Mesendoderm (in vitro differentiated cells): Measurements from ENCODE around the gene CRYBA4.
"Not testable (repeated sequence)": the region's sequence is repeated elsewhere in the genome, so short reads cannot be mapped to it uniquely, and the experiment has no call there.

Experiments used
- DNase-seq: peaks from one replicate; pipeline ENCODE4 v3.0.0; 2013
- H2AK5ac ChIP-seq: 2 replicates; pipeline ENCODE4 v1.6.1; 2013; ENCODE audit warnings: low read length, inconsistent platforms
- H2BK120ac ChIP-seq: 2 replicates; pipeline ENCODE4 v1.6.1; 2013; ENCODE audit warnings: low read depth, mild to moderate bottlenecking, low read length, moderate library complexity, mixed read lengths
- H2BK15ac ChIP-seq: replicated peaks from 2 replicates; pipeline ENCODE4 v1.6.1; 2013; ENCODE audit warnings: low read depth, mild to moderate bottlenecking, moderate library complexity
- H2BK5ac ChIP-seq: 2 replicates; pipeline ENCODE4 v1.6.1; 2013; ENCODE audit warnings: low read length, inconsistent platforms
- H3K18ac ChIP-seq: 2 replicates; pipeline ENCODE4 v1.6.1; 2013; ENCODE audit warnings: mild to moderate bottlenecking, low read length, mixed read lengths
- H3K23ac ChIP-seq: one replicate; pipeline ENCODE4 v1.6.1; 2013; ENCODE audit warnings: low read length
- H3K27ac ChIP-seq: 2 replicates; pipeline ENCODE4 v1.5.1; 2013; ENCODE audit warnings: low read depth, mild to moderate bottlenecking, inconsistent platforms, low read length, moderate library complexity
- H3K27me3 ChIP-seq: 2 replicates; pipeline ENCODE4 v1.6.1; 2013; ENCODE audit warnings: low read length, control low read depth, mild to moderate bottlenecking, inconsistent platforms; ENCODE audit not compliant: insufficient read depth, poor library complexity
- H3K36me3 ChIP-seq: 2 replicates; pipeline ENCODE4 v1.6.1; 2013; ENCODE audit warnings: low read length, inconsistent platforms; ENCODE audit not compliant: control insufficient read depth, insufficient read depth
- H3K4ac ChIP-seq: one replicate; pipeline ENCODE4 v1.6.1; 2013; ENCODE audit warnings: low read depth, mild to moderate bottlenecking, low read length, moderate library complexity
- H3K4me1 ChIP-seq: 2 replicates; pipeline ENCODE4 v1.6.1; 2013; ENCODE audit warnings: low read depth, low read length, inconsistent platforms; ENCODE audit not compliant: control insufficient read depth
- H3K4me2 ChIP-seq: 2 replicates; pipeline ENCODE4 v1.6.1; 2013; ENCODE audit warnings: low read length
- H3K4me3 ChIP-seq: 2 replicates; pipeline ENCODE4 v1.5.1; 2013; ENCODE audit warnings: mild to moderate bottlenecking, low read length
- H3K56ac ChIP-seq: one replicate; pipeline ENCODE4 v1.6.1; 2013; ENCODE audit warnings: low read length
- H3K79me1 ChIP-seq: 2 replicates; pipeline ENCODE4 v1.6.1; 2013; ENCODE audit warnings: low read length, inconsistent platforms
- H3K79me2 ChIP-seq: 2 replicates; pipeline ENCODE4 v1.6.1; 2013; ENCODE audit warnings: mild to moderate bottlenecking, low read length; ENCODE audit not compliant: control insufficient read depth, insufficient read depth
- H3K9ac ChIP-seq: 2 replicates; pipeline ENCODE4 v1.6.1; 2013; ENCODE audit warnings: low read length, inconsistent platforms
- H4K5ac ChIP-seq: one replicate; pipeline ENCODE4 v1.6.1; 2013; ENCODE audit warnings: low read length
- H4K8ac ChIP-seq: one replicate; pipeline ENCODE4 v1.6.1; 2013; ENCODE audit warnings: low read depth, mild to moderate bottlenecking, control low read depth, low read length, moderate library complexity
- WGBS: extraction: QIAGEN DNeasy Blood & Tissue Kit; methylation state at CpG from one replicate; pipeline ENCODE4 v1.1.7; 2013; ENCODE audit warnings: low lambda C conversion rate, missing lambda C conversion rate; ENCODE audit not compliant: insufficient coverage; ENCODE audit errors: extremely low coverage; 5-methylcytosine and 5-hydroxymethylcytosine counted together

The CRYBA4 gene

GRCh38 chr22:26609287-26609686, 12.5 kb upstream of the CRYBA4 start:
- Histone ChIP-seq H2AK5ac (no peak overlapping the region), H2BK15ac (no peak overlapping the region), H2BK5ac (no peak overlapping the region), H3K4me1 (peaks cover 6% of the 10 kb centered on the region), H3K4me2 (no peak overlapping the region), H3K79me1 (no peaks in the 10 kb centered on the region), H4K8ac (no peak overlapping the region), H3K79me2 (no peaks in the 10 kb centered on the region), H3K23ac (no peak overlapping the region), H3K36me3 (no peaks in the 10 kb centered on the region), H3K56ac (no peak overlapping the region), H3K9ac (no peak overlapping the region), H3K27ac (no peak overlapping the region), H3K4me3 (no peak overlapping the region), H3K18ac (no peak overlapping the region), H3K27me3 (no peaks in the 10 kb centered on the region), H3K4ac (no peak overlapping the region), H4K5ac (no peak overlapping the region), H2BK120ac (no peak overlapping the region)
- WGBS, result 100% methylated on average over 2 of the region's 2 CpGs
- DNase-seq, result no peak

- Histone ChIP-seq H2BK15ac (no peak overlapping the region), H3K4me3 (no peak overlapping the region), H3K4me2 (no peak overlapping the region), H3K18ac (no peak overlapping the region), H2BK5ac (no peak overlapping the region), H3K27ac (no peak overlapping the region), H3K79me2 (no peaks in the 10 kb centered on the region), H3K56ac (peak overlapping the region; percentile 59), H3K4me1 (peaks cover 9% of the 10 kb centered on the region), H4K5ac (no peak overlapping the region), H2AK5ac (peak overlapping the region; percentile 76), H3K9ac (no peak overlapping the region), H4K8ac (no peak overlapping the region), H3K27me3 (no peaks in the 10 kb centered on the region), H2BK120ac (no peak overlapping the region), H3K23ac (no peak overlapping the region), H3K79me1 (no peaks in the 10 kb centered on the region), H3K4ac (peak overlapping the region; percentile 2), H3K36me3 (no peaks in the 10 kb centered on the region)
- DNase-seq, result no peak
- no CpG with 5 or more reads among the region's 12 CpGs for WGBS
Observed at GRCh38 chr22:26610072-26610958, 11.4 kb upstream of the CRYBA4 start.

GRCh38 chr22:26610996-26611395, 10.8 kb upstream of the CRYBA4 start:
- no peak overlapping the region for H4K5ac ChIP-seq
- peak overlapping the region; percentile 35 for H3K56ac ChIP-seq
- peak overlapping the region; percentile 76 for H2AK5ac ChIP-seq
- H3K18ac ChIP-seq, result no peak overlapping the region
- no peak overlapping the region for H3K4me2 ChIP-seq
- H4K8ac ChIP-seq, result no peak overlapping the region
- no peaks in the 10 kb centered on the region for H3K79me2 ChIP-seq
- H3K36me3 ChIP-seq, result no peaks in the 10 kb centered on the region
- no peaks in the 10 kb centered on the region for H3K79me1 ChIP-seq
- peaks cover 11% of the 10 kb centered on the region for H3K4me1 ChIP-seq
- no peak overlapping the region for H2BK120ac ChIP-seq
- H3K23ac ChIP-seq, result no peak overlapping the region
- H3K27ac ChIP-seq, result no peak overlapping the region
- DNase-seq, result no peak
- no CpG with 5 or more reads among the region's 2 CpGs for WGBS
- no peak overlapping the region for H3K4me3 ChIP-seq
- no peaks in the 10 kb centered on the region for H3K27me3 ChIP-seq
- H2BK5ac ChIP-seq, result peak overlapping the region; percentile 47
- no peak overlapping the region for H3K9ac ChIP-seq
- no peak overlapping the region for H2BK15ac ChIP-seq
- peak overlapping the region; percentile 2 for H3K4ac ChIP-seq

- peaks cover 24% of the 10 kb centered on the region for H3K4me1 ChIP-seq
Observed at GRCh38 chr22:26612652-26613051, 9.1 kb upstream of the CRYBA4 start.

GRCh38 chr22:26613753-26614152, 8.0 kb upstream of the CRYBA4 start:
- H3K27me3 ChIP-seq, H3K79me2 ChIP-seq, H3K36me3 ChIP-seq, H3K4me2 ChIP-seq, H4K8ac ChIP-seq, H3K79me1 ChIP-seq, H2BK15ac ChIP-seq, H2AK5ac ChIP-seq, H3K9ac ChIP-seq, H3K23ac ChIP-seq, H2BK5ac ChIP-seq, H2BK120ac ChIP-seq, H3K27ac ChIP-seq, H3K18ac ChIP-seq, H3K4ac ChIP-seq, H3K56ac ChIP-seq, H4K5ac ChIP-seq, H3K4me3 ChIP-seq: not testable (repeated sequence)
- peaks cover 28% of the 10 kb centered on the region for H3K4me1 ChIP-seq
- no CpG with 5 or more reads among the region's 10 CpGs for WGBS
- peak; percentile 68 for DNase-seq

More at GRCh38 chr22:26612652-26613051, 9.1 kb upstream of the CRYBA4 start:
- Histone ChIP-seq H3K4me3 (no peak overlapping the region), H3K79me1 (no peaks in the 10 kb centered on the region), H4K5ac (no peak overlapping the region), H3K27ac (no peak overlapping the region), H3K4ac (peak overlapping the region; percentile 57), H3K79me2 (no peaks in the 10 kb centered on the region), H2AK5ac (peak overlapping the region; percentile 100), H2BK5ac (peak overlapping the region; percentile 100), H2BK120ac (no peak overlapping the region), H3K56ac (peak overlapping the region; percentile 95), H4K8ac (no peak overlapping the region), H3K18ac (peak overlapping the region; percentile 0), H3K27me3 (no peaks in the 10 kb centered on the region), H3K4me2 (no peak overlapping the region), H3K23ac (no peak overlapping the region), H3K36me3 (no peaks in the 10 kb centered on the region), H2BK15ac (no peak overlapping the region), H3K9ac (peak overlapping the region; percentile 64)
- no CpG with 5 or more reads among the region's 4 CpGs for WGBS
- no peak for DNase-seq
